SH-SY5Y (cell line): ENCODE results near the gene DIABLO.

Experiments
- GATA2 ChIP-seq: IDR thresholded peaks from 2 replicates; pipeline ENCODE4 v1.6.1; 2011; ENCODE audit warnings: mild to moderate bottlenecking, low read depth, low read length
- GATA3 ChIP-seq: IDR thresholded peaks from 2 replicates; pipeline ENCODE4 v1.6.1; 2011; ENCODE audit warnings: low read depth, mild to moderate bottlenecking, low read length, moderate library complexity

GRCh38 chr12:122172262-122172939 lies 53.5 kb downstream of the DIABLO start:
- no peak for TF ChIP-seq GATA2
- no peak for TF ChIP-seq GATA3
